GM18507 (cell line): Measurements from ENCODE around the gene AK5.

ENCODE experiments used
- DNase-seq: peaks from one replicate; pipeline ENCODE4 v3.0.0; 2011; ENCODE audit warnings: low read depth; ENCODE audit not compliant: insufficient read length; ENCODE audit errors: extremely low spot score
- FAIRE-seq: peaks from 2 replicates; lab custom pipeline; 2011; peaks lifted over from hg19 to GRCh38; lab: Jason Lieb, UNC

AK5 gene

DNA sequence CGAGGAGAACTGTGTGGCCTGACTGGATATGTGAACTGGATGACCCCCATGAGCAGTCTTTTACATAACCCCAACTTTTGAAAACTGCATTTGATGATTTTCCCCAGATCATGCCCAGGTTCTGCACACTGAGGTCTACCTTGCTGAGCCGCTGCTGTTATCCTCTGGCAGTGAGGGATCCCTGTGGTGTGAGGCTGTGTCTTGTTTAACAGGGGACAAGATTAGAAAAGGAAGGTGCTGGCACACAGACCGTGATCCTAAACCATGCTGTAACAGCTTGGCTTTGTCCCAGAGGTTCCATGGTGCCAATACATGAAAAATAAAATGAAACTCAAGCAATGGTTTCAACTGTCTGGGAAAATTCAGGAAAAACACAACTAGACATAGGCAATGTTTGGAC, 266.5 kb downstream of the AK5 start:
- FAIRE-seq = no peak
- DNase-seq = no peak

DNA sequence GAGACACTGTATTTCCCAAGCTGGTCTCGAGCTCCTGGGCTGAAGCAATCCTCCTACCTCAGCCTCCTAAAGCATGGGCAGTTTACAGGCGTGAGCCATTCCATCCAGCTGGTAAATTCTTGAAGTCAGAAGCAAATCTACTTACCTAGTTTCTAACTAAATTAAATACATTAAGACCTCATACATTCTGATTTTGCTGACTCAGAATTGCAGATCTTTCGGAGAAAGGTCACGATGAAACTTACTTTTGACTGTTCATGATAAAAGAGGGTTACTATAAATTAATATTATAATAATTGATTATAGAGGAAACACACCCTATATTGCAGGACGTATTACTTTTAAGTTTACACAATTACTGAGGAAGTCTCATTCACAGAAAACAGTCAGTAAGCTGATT, 268.3 kb downstream of the AK5 start:
- no peak for FAIRE-seq

DNA sequence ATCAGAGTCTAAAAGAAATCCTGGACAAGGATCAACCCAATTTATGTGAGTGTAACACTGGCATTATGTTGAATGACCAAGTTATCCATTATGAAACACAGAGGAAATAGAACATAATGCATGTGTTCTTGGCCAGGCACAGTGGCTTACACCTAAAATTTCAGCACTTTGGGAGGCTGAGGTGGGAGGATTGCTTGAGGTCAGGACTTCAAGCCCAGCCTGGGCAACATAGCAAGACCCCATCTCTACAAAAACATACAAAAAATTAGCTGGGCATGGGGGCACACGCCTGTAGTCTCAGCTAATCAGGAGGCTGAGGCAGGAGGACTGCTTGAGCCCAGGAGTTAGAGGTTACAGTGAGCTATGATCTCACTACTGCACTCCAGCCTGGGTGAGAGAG, 270.8 kb downstream of the AK5 start:
- no peak for FAIRE-seq
- no peak for DNase-seq

More for the DNA sequence above, 268.3 kb downstream of the AK5 start:
- DNase-seq = no peak

DNA sequence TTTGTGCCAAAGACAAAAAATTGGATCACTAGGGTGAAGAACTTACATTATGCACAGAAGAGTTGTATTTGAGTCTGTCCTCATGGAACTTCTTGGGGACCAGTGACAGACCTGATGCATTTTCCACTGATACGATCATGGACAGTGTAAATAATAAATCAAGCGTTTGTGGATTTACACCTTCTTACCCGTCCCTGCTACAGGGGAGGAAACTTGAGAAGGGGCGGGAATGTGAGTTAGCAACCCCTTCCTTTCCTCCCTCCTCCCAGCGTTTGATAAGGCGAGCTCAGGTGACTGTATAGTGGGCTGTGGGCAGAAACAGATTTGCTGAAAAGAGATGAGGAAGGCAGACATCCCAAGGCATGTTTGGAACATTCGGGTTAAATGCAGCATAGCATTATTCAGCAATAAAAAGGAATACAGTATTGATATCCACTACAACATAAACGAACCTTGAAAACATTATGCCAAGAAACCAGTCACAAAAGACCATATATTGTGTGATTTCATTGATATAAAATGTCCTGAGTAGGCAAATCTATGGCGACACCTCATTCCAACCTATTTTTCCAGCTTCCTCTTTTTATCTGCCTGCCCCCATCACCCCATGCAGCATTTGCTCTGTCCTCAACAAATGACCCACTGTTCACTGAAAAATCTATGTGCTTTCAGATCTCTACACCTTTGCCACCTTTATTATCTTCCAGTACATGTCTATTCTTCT, 271.9 kb downstream of the AK5 start:
- FAIRE-seq (no peak), DNase-seq (no peak)

DNA sequence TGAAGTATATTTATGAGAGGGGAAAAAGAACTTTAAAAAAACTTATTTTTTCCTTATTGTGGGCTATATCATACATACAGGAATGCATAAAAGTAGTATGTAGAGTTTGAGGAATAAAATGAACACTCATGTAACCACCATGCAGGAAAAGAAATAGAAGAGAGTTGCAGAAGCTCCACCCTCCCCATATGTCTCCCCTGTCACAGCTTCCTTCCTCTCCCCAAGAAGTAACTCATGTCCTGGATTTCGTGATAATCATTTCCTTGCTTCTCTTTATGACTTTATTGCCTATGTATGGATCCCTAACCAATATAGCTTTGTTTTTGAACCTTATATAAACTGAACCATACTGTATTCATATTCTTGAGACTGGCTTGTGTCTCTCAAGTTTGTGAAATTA, 274.2 kb downstream of the AK5 start:
- FAIRE-seq = no peak
- no peak for DNase-seq

DNA sequence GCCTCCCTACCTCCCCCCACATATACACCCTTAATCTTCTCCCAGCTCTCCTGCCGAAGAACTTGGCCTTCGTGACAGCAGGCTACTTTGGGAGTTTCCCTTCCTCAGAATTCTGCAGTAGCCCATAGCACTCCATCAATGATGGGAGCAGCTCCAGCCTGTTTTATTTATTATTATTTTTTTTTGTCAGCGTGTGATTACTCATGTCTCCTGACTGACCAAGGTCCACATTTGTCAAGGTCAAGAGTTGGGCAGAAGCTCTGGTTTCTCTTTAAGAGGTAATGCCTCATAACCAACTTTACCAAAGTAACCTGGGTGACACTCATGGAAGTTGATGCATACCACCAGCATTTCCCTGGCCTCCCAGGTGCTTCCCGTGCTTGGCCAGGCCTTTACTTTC, 275.2 kb downstream of the AK5 start:
- DNase-seq = no peak
- no peak for FAIRE-seq

DNA sequence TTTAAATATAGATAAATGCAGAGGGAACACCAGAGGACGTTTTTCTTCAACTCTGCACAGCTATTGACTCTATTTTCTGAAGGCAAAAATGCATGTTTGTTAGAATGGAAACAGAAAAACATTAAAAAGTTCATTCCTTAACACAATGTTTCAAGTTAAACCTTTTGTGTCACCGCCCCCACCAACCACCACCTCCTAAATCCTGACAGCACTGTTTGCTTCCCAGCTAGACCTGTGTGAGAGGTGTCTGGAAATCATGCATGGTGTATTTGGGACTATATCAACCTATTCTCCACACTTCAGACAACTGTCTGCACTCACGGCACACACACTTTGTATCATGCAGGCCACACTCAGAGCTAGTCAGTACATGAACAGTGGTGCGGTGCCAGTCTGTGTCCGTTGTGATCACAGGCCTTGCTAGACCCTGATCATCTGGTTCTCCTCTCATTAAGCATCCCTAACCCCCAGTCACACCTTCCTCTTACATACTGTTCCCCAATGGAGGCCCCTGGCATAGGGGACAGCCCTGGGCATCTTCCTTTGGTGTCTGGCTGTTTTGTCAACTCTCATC, 276.9 kb downstream of the AK5 start:
- no peak for DNase-seq

DNA sequence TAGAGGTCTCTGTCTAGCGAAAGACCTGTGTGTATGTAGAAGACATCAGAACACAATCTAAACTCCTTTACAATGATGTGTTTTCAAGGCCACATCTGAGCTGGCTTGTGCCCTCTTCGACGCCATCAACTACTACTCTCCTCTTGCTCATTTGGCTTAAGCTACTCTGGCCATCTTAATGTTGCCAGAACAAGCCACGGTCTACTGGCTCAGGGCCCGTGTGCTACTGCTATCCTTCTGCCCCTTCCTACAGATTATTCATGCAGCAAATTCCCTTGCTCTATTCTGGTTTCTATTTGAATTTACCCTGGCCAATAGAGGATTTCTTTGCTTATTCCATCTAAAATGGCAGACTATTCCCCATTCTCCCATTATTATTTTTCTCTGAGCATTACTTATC, 278.9 kb downstream of the AK5 start:
- DNase-seq = no peak
- FAIRE-seq = peak; percentile 15

More for the DNA sequence above, 276.9 kb downstream of the AK5 start:
- no peak for FAIRE-seq

DNA sequence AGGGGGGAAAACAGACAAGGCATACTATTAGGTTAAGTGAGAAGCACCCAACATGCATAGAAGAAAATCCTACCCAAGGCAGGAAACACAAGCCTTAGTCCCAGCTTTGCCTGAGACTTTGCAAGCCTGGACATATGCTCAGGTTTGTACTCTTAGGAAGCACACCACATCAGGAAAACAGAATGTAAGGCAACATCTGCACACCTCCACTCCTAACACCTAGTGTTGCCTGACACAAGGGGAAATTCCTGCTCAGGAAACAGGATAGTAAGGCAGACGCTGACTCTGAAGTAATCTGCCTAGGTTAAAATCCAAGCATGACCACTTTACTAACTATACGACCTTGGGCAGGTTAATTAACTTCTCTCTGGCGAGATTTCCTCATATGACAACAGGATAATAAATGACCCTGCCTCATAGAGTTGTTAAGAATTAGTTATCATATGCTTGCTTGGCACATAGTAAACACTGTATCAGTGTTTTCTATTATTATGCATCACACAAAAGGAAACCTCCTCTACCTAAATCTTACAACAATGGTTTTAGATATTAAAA, 280.9 kb downstream of the AK5 start:
- DNase-seq (no peak), FAIRE-seq (no peak)

DNA sequence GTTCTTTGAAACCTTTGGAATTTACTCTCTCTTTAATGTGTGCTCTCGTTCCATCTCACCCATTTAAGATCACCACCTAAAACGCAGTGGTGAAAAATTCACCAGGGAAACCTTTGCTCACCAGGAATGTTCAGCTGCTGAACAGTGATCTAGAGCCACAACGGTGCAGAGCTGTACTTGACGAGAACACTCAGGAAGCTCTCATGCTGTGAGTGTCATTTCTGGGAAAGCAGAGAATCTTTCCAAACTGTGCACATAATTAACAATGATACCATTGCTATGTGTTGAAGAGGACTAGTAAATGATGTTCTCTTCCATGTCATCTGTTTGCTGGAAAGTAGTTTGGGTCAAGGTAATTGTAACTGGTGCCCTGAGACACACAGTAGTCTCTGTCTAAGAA, 283.5 kb downstream of the AK5 start:
- FAIRE-seq = no peak
- no peak for DNase-seq

DNA sequence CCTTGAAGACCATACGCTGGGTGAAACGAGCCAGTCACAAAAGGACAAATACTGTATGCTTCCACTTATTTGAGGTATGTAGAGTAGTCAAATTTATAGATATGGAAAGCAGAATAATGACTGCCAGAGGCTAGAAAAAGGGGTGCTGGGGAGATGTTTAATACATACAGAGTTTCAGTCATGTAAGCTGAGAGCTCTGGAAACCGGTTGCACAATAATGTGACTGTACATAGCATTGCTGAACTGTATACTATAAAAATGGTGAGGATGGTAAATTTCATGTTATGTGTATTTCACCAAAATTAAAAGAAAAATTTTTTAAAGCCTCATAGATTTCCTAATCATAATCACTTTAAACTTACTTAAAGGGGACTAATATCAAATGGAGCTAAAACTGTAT, 289.8 kb downstream of the AK5 start:
- DNase-seq (no peak), FAIRE-seq (no peak)

DNA sequence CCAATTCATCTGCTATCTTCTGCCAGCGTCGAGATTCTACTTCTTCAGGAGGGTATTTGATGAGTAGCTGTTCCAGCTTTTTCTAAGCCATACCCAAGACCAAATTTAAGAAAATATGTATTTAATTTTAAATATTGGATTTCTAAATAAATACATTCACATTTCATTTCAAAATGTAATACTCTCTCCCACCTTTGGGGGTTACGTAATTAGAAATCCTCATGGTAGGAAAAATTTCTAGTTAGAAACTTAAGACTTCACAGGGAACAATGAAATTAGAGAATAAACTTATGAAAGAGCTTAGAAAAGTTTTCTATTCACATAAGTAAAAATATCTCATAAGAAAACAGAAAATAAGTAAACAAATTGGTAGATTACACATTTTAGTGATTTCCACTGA, 297.7 kb downstream of the AK5 start:
- no peak for FAIRE-seq
- DNase-seq = no peak

DNA sequence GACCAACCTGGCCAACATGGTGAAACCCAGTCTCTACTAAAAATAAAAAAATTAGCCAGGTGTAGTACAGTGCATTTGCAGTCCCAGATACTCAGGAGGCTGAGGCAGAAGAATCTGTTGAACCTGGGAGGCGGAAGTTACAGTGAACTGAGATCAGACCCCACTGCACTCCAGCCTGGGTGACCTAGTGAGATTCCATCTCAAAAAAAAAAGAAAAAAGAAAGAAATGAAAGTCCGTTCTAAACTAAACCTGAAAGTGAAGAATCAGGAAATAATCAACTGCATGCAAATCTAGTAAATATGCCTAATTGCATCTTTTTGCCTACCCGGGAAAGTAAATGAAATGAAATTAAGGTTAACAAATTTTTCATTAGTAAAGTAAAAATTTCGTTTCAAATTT, 301.1 kb downstream of the AK5 start:
- FAIRE-seq (peak; percentile 70), DNase-seq (no peak)

DNA sequence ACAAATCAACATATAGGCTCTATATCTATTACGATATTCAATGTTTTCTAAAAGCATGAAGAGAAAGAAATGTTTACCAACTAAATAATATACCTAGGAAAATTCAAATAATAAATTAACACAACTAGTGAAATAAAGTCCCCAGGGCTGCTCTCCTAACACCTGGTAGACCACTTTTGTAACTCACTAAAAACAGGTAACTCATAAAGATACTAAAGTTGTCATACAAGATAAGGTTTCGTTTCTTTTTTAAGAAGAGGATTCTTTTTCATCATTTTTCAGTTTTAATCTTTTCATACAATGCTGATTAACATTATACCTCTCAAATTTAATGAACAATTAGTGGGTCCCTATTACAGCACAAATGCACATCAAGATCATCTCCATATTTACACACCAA, 301.7 kb downstream of the AK5 start:
- DNase-seq (no peak), FAIRE-seq (no peak)

DNA sequence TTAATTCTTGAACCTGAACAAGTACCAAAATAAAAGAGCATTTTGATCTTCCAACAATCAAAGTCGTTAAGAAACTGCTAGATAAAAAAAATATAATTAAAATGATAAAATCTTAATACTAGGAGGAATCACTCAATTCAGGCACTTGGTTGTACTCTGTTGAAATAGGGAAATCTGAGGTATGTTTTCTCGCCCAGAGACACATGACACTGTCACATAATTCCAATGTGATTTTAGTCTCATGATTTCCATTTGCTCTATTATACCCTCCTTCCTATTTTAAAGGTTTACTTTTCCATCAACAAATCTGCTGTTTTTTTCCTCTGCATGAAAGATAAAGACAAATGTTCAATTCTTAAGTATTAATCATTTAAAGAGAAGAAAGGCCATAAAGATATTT, 303.1 kb downstream of the AK5 start:
- FAIRE-seq = no peak
- DNase-seq = no peak

DNA sequence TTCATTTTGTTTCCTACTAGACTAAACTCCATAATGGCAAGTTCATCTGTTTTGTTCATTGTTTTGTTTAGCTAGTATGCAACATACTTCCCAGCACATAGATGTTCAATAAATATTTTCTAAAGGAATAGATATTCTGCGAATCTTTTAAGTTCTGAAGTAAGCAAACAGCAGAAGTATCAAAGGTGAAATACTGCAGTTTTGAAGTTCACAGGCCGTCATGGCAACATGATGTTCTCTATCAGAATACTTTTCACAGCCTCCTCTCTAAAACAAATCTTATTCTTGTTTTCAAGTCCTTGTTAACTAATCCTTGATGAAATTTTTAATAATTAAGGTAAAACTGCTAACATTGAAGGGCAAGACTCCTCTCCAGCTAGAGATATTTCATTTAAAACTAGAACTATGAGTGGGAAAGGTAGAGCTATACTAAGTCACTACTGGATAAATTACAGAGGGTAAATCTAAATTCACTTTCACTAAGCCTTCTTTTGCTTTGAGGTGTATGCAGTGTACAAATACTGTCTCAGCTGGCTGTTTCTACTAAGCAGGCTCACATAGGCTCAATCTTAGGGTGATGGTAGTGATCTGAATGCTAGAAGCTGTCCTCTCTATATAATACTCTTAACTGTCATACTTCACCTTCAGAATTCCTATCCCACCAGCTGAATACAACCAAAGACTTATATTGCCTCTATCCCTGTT, 303.9 kb downstream of the AK5 start:
- FAIRE-seq (no peak), DNase-seq (no peak)

DNA sequence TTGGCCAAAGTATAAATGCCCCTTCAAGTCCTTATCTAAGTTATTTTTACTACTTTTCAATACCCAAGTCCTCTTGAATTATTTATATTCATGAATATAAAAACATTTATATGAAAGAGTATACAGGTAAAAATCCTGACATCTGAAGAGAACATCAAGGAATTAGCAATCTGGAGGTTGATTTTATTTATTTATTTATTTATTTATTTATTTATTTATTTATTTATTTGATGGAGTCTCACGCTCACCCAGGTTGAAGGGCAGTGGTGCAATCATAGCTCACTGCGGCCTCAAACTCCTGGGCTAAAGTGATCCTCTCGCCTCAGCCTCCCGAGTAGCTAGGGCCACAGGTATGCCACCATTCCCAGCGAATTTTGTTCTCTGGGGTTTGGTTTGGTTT, 307.4 kb downstream of the AK5 start:
- DNase-seq = no peak
- no peak for FAIRE-seq

DNA sequence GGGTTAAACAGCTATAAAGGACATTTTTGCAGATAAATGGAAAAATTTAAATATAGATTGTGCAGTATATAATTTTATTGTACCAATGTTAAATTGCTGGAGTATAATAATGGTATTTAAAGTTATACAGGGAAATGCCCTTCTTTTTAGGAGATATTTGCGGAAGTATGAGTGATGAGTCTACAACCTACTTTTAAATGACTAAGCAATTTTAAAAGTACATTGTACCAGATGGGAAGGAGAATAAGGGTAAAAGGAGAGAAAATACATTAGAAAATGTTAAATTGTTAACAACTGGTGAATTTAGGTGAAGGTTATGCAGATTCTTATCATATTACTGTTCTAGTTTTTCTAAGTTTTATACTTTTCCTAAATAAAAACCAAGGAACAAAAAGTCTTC, 308.8 kb downstream of the AK5 start:
- DNase-seq (no peak), FAIRE-seq (no peak)

DNA sequence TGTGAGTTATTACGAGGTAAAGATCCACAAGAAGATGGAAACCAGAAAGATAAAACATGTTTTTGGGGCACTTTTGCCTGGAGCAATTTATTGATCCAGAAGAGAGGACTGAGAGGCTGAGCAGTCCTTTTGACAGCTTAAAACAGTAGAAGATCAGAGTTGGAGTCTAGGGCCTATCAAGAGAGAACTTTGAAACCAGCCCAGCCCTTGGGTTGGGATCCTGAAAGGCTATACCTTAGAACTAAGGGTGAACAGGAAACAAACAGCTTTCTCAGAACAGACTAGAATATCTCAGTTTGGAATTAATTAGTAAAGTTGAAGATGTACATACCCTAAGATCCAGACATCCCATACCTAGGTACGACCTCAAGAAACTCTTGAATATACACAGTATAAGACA, 311.1 kb downstream of the AK5 start:
- FAIRE-seq = no peak
- DNase-seq = no peak

DNA sequence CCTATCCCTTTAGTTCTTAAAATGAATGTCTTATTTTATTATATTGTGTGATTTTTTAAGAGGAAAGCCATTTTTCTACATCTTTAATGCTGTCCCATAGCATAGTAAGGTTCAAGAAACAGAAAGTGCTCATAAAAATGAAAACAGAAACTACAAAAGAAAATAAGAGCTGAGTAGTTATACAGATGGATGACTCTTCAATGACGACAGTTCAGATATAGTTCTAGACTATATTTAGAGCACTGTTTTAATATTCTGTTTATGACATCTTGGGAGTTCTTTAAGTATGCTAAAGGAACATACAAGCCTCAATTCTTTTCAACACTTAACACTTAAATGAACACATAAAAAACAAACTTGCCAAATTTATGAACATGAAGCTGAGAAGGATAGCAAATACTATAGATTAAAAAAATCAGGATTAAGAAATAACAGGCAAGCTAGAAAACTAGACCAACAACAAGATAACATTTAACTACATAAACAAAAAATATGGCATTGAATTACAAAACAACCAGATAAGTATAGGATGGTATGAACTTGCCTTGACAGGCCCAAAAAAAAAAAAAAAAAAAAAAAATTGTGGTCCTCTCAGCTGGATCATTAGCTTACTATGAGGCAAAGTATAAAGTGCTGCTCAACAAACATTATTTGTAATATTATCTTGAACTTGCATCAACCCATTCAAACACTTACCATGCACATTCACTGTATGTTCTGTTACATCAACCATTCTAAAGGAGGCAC, 312.7 kb downstream of the AK5 start:
- DNase-seq (no peak), FAIRE-seq (peak; percentile 54)
